DND-41 (cell line): ENCODE results near the gene ATF6B.
A peak's percentile ranks its signal among the peaks of the same experiment; 100 is the strongest.

Experiments used
- ATAC-seq: fragments of 200-7000 bp; cut with Tn5 transposase; 3 replicates; pipeline ENCODE4 v1.9.1; 2021; ENCODE audit warnings: low read depth; ENCODE audit not compliant: insufficient read depth
- DNase-seq: peaks from one replicate; pipeline ENCODE4 v3.0.0-alpha.2; 2020
- H2AFZ ChIP-seq: 2 replicates; pipeline ENCODE4 v1.6.0; 2012; ENCODE audit warnings: low read depth, low read length
- H3K27ac ChIP-seq: 2 replicates; pipeline ENCODE4 v1.5.1; 2012; ENCODE audit warnings: low read length, inconsistent platforms
- H3K27me3 ChIP-seq: fragments of 200-600 bp; sonication (generic); 2 replicates; pipeline ENCODE4 v1.6.0; 2012; ENCODE audit warnings: low read length, mild to moderate bottlenecking, inconsistent platforms; ENCODE audit not compliant: insufficient read depth, poor library complexity
- H3K36me3 ChIP-seq: 2 replicates; pipeline ENCODE4 v1.5.1; 2012; ENCODE audit warnings: low read length, inconsistent platforms; ENCODE audit not compliant: insufficient read depth
- H3K4me1 ChIP-seq: 2 replicates; pipeline ENCODE4 v1.5.1; 2012; ENCODE audit warnings: mild to moderate bottlenecking, low read length; ENCODE audit not compliant: insufficient read depth
- H3K4me2 ChIP-seq: 2 replicates; pipeline ENCODE4 v1.6.0; 2012; ENCODE audit warnings: mild to moderate bottlenecking, moderate library complexity, low read length, inconsistent platforms; ENCODE audit not compliant: insufficient read depth
- H3K4me3 ChIP-seq, 2 experiments: fragments of 200-600 bp in 1 of 2; shearing (Covaris generic) in 1 of 2; 2 replicates each; pipeline ENCODE4 v1.5.1; 2012 to 2016; ENCODE audit warnings: inconsistent platforms in 2 of 2, low read length in 2 of 2, mild to moderate bottlenecking in 2 of 2, low read depth in 1 of 2, moderate library complexity in 1 of 2
- H3K79me2 ChIP-seq: 2 replicates; pipeline ENCODE4 v1.6.0; 2012; ENCODE audit warnings: low read length, inconsistent platforms; ENCODE audit not compliant: insufficient read depth
- H3K9ac ChIP-seq: 2 replicates; pipeline ENCODE4 v1.6.0; 2012; ENCODE audit warnings: low read depth, mild to moderate bottlenecking, inconsistent platforms, low read length, moderate library complexity
- H3K9me3 ChIP-seq: 2 replicates; pipeline ENCODE4 v1.5.1; 2012; ENCODE audit warnings: low read length, moderate library complexity, mild to moderate bottlenecking, inconsistent platforms; ENCODE audit not compliant: insufficient read depth, severe bottlenecking
- H4K20me1 ChIP-seq: 2 replicates; pipeline ENCODE4 v1.6.0; 2012; ENCODE audit warnings: low read length; ENCODE audit not compliant: insufficient read depth
- CTCF ChIP-seq: IDR thresholded peaks from 2 replicates; pipeline ENCODE4 v1.5.1; 2012; ENCODE audit warnings: borderline replicate concordance, low read length, moderate library complexity, mild to moderate bottlenecking; ENCODE audit not compliant: poor library complexity, severe bottlenecking; ENCODE audit errors: extremely low read depth
- EZH2 ChIP-seq: IDR thresholded peaks from 3 replicates; pipeline ENCODE4 v1.6.1; 2012; ENCODE audit warnings: borderline replicate concordance, low read depth, mild to moderate bottlenecking, moderate library complexity, low read length, inconsistent platforms; ENCODE audit not compliant: severe bottlenecking

The ATF6B gene

GRCh38 chr6:32120573-32121059 is 7.4 kb downstream of the ATF6B start:
- Histone ChIP-seq H3K27me3 (no peaks in the 10 kb centered on the region), H3K36me3 (peaks cover 83% of the 10 kb centered on the region), H3K9ac (no peak overlapping the region), H3K4me3 (no peak overlapping the region), H3K4me1 (no peaks in the 10 kb centered on the region), H3K79me2 (peaks cover 2% of the 10 kb centered on the region; the same call in 1 of the 2 replicates), H4K20me1 (0 out of 2 replicates have a peak, but pooled peaks cover 2% of the 10 kb centered on the region), H2AFZ (no peak overlapping the region), H3K9me3 (no peaks in the 10 kb centered on the region), H3K4me2 (no peak overlapping the region), H3K27ac (no peak overlapping the region)
- ATAC-seq: no peak
- no peak for TF ChIP-seq CTCF
- no peak for DNase-seq

GRCh38 chr6:32118782-32119628 is 9.0 kb downstream of the ATF6B start:
- Histone ChIP-seq H3K4me2 (no peak overlapping the region), H4K20me1 (0 out of 2 replicates have a peak, but pooled peaks cover 2% of the 10 kb centered on the region), H3K9me3 (no peaks in the 10 kb centered on the region), H2AFZ (no peak overlapping the region), H3K79me2 (no peaks in the 10 kb centered on the region), H3K4me3 (no peak overlapping the region), H3K9ac (no peak overlapping the region), H3K36me3 (peaks cover 72% of the 10 kb centered on the region), H3K27ac (no peak overlapping the region), H3K27me3 (no peaks in the 10 kb centered on the region), H3K4me1 (no peaks in the 10 kb centered on the region)
- DNase-seq: peak; percentile 60
- TF ChIP-seq CTCF (peak; percentile 75), EZH2 (no peak)
- ATAC-seq: peak; percentile 83

GRCh38 chr6:32117461-32117860 is 10.6 kb downstream of the ATF6B start:
- no peak overlapping the region for H3K9ac ChIP-seq
- no peaks in the 10 kb centered on the region for H3K9me3 ChIP-seq
- H3K4me3 ChIP-seq: no peak overlapping the region
- DNase-seq (no peak), ATAC-seq (no peak)
- TF ChIP-seq CTCF: no peak
- TF ChIP-seq EZH2: no peak
- H3K27me3 ChIP-seq: no peaks in the 10 kb centered on the region
- 0 out of 2 replicates have a peak, but pooled peaks cover 2% of the 10 kb centered on the region for H4K20me1 ChIP-seq
- H3K79me2 ChIP-seq: no peaks in the 10 kb centered on the region
- no peak overlapping the region for H2AFZ ChIP-seq
- H3K4me1 ChIP-seq: no peaks in the 10 kb centered on the region
- no peak overlapping the region for H3K4me2 ChIP-seq
- peaks cover 63% of the 10 kb centered on the region for H3K36me3 ChIP-seq
- no peak overlapping the region for H3K27ac ChIP-seq
